Thyroid gland (tissue), 4 donors: Measurements from ENCODE around the gene EML5. TPM values are rescaled to one million over a fixed set of nuclear protein-coding genes. Genes with fewer than 3 reads are reported as not detected.

Experiments
- DNase-seq, 2 donors: peaks; one replicate each; pipeline ENCODE4 v3.0.0-alpha.2; 2019
- H3K27ac ChIP-seq, 3 donors: fragments of 200-600 bp; sonication (generic); 1 replicate in 2 of 3; 2 replicates in 1 of 3; pipeline ENCODE4 v1.5.1; 2016 to 2019; ENCODE audit warnings: mild to moderate bottlenecking in 1 of 3, moderate library complexity in 1 of 3
- H3K27me3 ChIP-seq: fragments of 200-600 bp; sonication (generic); one replicate; pipeline ENCODE4 v1.5.1; 2019
- H3K36me3 ChIP-seq, 2 donors: fragments of 200-600 bp; sonication (generic); one replicate each; pipeline ENCODE4 v1.5.1; 2016 to 2019
- H3K4me1 ChIP-seq, 2 donors: fragments of 200-600 bp; sonication (generic); one replicate each; pipeline ENCODE4 v1.5.1; 2017 to 2019
- H3K4me3 ChIP-seq, 3 donors: fragments of 200-600 bp; sonication (generic); replicated peaks in 1 of 3; 1 replicate in 2 of 3; 2 replicates in 1 of 3; pipeline ENCODE4 v1.5.1; 2016; ENCODE audit warnings: mild to moderate bottlenecking in 1 of 3
- H3K9me3 ChIP-seq: fragments of 200-600 bp; sonication (generic); one replicate; pipeline ENCODE4 v1.5.1; 2017
- CTCF ChIP-seq, 6 experiments: fragments of 200-600 bp in 3 of 6; fragments of 450-650 bp in 3 of 6; sonication (generic) in 3 of 6; IDR thresholded peaks; one replicate each; pipeline ENCODE4 v1.5.1; 2016 to 2019; ENCODE audit warnings: antibody characterized with exemption in 6 of 6, mild to moderate bottlenecking in 2 of 6, inconsistent platforms in 1 of 6, moderate library complexity in 1 of 6
- POLR2A ChIP-seq, 2 donors: fragments of 450-650 bp; IDR thresholded peaks; one replicate each; pipeline ENCODE4 v1.6.1; 2017; ENCODE audit warnings: antibody characterized with exemption in 2 of 2, mild to moderate bottlenecking in 2 of 2, moderate library complexity in 1 of 2
- WGBS, 2 donors: methylation state at CpG; one replicate each; pipeline ENCODE4 v1.1.5; 2017; 5-methylcytosine and 5-hydroxymethylcytosine counted together
- intact Hi-C: fragments of 100-400 bp; cut with DNase I; formaldehyde crosslinking; loops from one replicate; pipeline ENCODE4 v1.15.1; 2023
- total RNA-seq, 4 donors: library from RNA; depleted of rRNA; stranded (reverse); fragments of >200 nt; gene quantifications; one replicate each; pipeline ENCODE4 v1.2.3, GENCODE V29; 2016

EML5 gene
- total RNA-seq, 4 donors from 2014 or later = 3.8 to 15.8 (median 7.3) TPM

- H3K4me3 ChIP-seq = no peak overlapping the region
- TF ChIP-seq CTCF (IDR thresholded peaks at IDR 0.05) (no peak), POLR2A (IDR thresholded peaks at IDR 0.05) (no peak)
- H3K9me3 ChIP-seq = no peaks in the 10 kb centered on the region
- no peaks in the 10 kb centered on the region for H3K27me3 ChIP-seq
- H3K27ac ChIP-seq = no peak overlapping the region
- 46 to 60% methylated on average over 1 of the region's 1 CpG for WGBS, 2 donors
- intact Hi-C loops = no loop called here
- no peaks in the 10 kb centered on the region for H3K4me1 ChIP-seq
- no peak for DNase-seq
- no peaks in the 10 kb centered on the region for H3K36me3 ChIP-seq
Observed at GRCh38 chr14:88746052-88746451, 46.7 kb downstream of the EML5 start.

GRCh38 chr14:88737245-88737644 lies 55.5 kb downstream of the EML5 start:
- Histone ChIP-seq H3K27ac (no peak overlapping the region), H3K9me3 (no peaks in the 10 kb centered on the region), H3K36me3 (no peaks in the 10 kb centered on the region), H3K4me3 (no peak overlapping the region), H3K4me1 (no peaks in the 10 kb centered on the region), H3K27me3 (no peaks in the 10 kb centered on the region)
- no peak for TF ChIP-seq POLR2A (IDR thresholded peaks at IDR 0.05)
- no peak for TF ChIP-seq CTCF (IDR thresholded peaks at IDR 0.05)
- 95 to 97% methylated on average over 9 of the region's 9 CpGs for WGBS, 2 donors
- no peak for DNase-seq
- intact Hi-C loops = no loop called here

- Histone ChIP-seq H3K36me3 (no peaks in the 10 kb centered on the region), H3K27ac (no peak overlapping the region), H3K9me3 (no peaks in the 10 kb centered on the region), H3K4me1 (no peaks in the 10 kb centered on the region), H3K4me3 (no peak overlapping the region), H3K27me3 (no peaks in the 10 kb centered on the region)
- no peak for TF ChIP-seq CTCF (IDR thresholded peaks at IDR 0.05)
- TF ChIP-seq POLR2A (IDR thresholded peaks at IDR 0.05) = no peak
- no peak for DNase-seq
- intact Hi-C loops = no loop called here
- 87 to 97% methylated on average over 2 of the region's 2 CpGs for WGBS, 2 donors
Observed at GRCh38 chr14:88733121-88733520, 59.6 kb downstream of the EML5 start.

- Histone ChIP-seq H3K9me3 (no peaks in the 10 kb centered on the region), H3K4me3 (no peak overlapping the region), H3K4me1 (no peaks in the 10 kb centered on the region), H3K36me3 (no peaks in the 10 kb centered on the region), H3K27me3 (no peaks in the 10 kb centered on the region), H3K27ac (no peak overlapping the region)
- intact Hi-C loops = no loop called here
- TF ChIP-seq POLR2A (IDR thresholded peaks at IDR 0.05) (no peak), CTCF (IDR thresholded peaks at IDR 0.05) (peak in 1 of 6 experiments; percentile 31)
- no peak for DNase-seq
Observed at GRCh38 chr14:88729159-88729558, 63.6 kb downstream of the EML5 start.

- H3K36me3 ChIP-seq = no peaks in the 10 kb centered on the region
- no peak overlapping the region for H3K27ac ChIP-seq
- DNase-seq = no peak
- no peak overlapping the region for H3K4me3 ChIP-seq
- 93 to 96% methylated on average over 4 of the region's 4 CpGs for WGBS, 2 donors
- no peaks in the 10 kb centered on the region for H3K27me3 ChIP-seq
- H3K4me1 ChIP-seq = no peaks in the 10 kb centered on the region
- no peaks in the 10 kb centered on the region for H3K9me3 ChIP-seq
- intact Hi-C loops = no loop called here
- TF ChIP-seq CTCF (IDR thresholded peaks at IDR 0.05) = no peak
- no peak for TF ChIP-seq POLR2A (IDR thresholded peaks at IDR 0.05)
Observed at GRCh38 chr14:88727057-88727456, 65.7 kb downstream of the EML5 start.
